Hematopoietic multipotent progenitor cell (in vitro differentiated cells): Measurements from ENCODE around the gene ATG7. TPM values are rescaled to one million over a fixed set of nuclear protein-coding genes. Genes with fewer than 3 reads are reported as not detected.

Source experiments
- DNase-seq, 3 donors: peaks; one replicate each; pipeline ENCODE4 v3.0.0-alpha.2; 2011 to 2015; ENCODE audit warnings: low read depth in 2 of 3, low spot score in 2 of 3
- total RNA-seq: library from RNA; depleted of rRNA; stranded (reverse); fragments of >200 nt; gene quantifications from one replicate; pipeline ENCODE4 v1.2.3, GENCODE V29; 2012

ATG7 gene, protein sequence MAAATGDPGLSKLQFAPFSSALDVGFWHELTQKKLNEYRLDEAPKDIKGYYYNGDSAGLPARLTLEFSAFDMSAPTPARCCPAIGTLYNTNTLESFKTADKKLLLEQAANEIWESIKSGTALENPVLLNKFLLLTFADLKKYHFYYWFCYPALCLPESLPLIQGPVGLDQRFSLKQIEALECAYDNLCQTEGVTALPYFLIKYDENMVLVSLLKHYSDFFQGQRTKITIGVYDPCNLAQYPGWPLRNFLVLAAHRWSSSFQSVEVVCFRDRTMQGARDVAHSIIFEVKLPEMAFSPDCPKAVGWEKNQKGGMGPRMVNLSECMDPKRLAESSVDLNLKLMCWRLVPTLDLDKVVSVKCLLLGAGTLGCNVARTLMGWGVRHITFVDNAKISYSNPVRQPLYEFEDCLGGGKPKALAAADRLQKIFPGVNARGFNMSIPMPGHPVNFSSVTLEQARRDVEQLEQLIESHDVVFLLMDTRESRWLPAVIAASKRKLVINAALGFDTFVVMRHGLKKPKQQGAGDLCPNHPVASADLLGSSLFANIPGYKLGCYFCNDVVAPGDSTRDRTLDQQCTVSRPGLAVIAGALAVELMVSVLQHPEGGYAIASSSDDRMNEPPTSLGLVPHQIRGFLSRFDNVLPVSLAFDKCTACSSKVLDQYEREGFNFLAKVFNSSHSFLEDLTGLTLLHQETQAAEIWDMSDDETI
- 33.9 TPM for total RNA-seq

GRCh38 chr3:11271986-11272904, at the start of gene ATG7:
Gene ATG7, plus strand, starts transcription at chr3:11272397. Its CDS starts 26,299 bp downstream, at chr3:11298696.
- peak; percentile 92 to 99 (median 97) for DNase-seq

- no peak for DNase-seq
Observed at GRCh38 chr3:11224010-11224409, 48.2 kb upstream of the ATG7 start.

- DNase-seq, result no peak
Observed at GRCh38 chr3:11224870-11225229, 47.3 kb upstream of the ATG7 start.

GRCh38 chr3:11226042-11226370, 46.2 kb upstream of the ATG7 start:
- no peak for DNase-seq

- DNase-seq, result no peak
Observed at GRCh38 chr3:11228041-11228440, 44.2 kb upstream of the ATG7 start.

DNA sequence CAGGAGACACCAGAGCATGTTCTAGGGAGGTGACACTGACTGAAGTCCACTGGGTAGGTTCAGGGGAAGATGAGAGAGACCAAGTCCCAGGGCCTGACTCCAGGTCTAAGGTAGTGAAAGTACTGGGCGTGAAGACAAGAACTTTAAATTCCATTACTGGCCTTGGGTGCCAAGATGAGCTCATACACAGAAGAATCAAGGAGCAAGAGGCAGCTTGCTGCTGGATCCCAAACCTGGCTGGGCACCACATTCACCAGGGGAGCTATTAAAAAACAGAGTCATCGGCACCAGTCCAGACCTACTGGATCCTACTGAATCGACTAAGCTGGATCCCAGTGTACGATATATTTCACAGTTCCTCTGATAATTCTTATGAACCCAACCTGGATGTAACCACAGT, 42.1 kb upstream of the ATG7 start:
- DNase-seq, result no peak

GRCh38 chr3:11230832-11231231, 41.4 kb upstream of the ATG7 start:
- no peak for DNase-seq

DNA sequence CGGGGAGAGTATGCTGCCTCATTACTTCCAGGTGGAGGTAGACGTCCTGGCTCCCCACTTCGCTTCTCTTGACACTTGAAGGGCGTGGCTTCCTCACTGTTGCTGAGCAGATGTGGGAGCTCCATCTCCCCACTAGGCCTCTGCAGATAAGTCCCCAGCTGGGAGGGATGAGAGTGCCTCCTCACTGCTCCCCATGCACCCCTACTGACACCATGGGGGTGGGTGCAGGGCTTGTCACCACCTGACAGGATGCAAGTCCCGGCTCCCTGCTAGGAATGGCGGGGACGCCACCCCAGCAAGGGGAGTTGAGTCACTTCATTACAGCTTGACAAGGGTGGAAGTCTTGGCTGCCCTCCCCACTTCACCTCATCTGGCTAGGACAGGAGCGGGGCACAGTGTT, 36.8 kb upstream of the ATG7 start:
- DNase-seq, result no peak

- peak; percentile 43 to 62 (median 56) for DNase-seq
Observed at GRCh38 chr3:11236588-11237461, 35.4 kb upstream of the ATG7 start.

DNA sequence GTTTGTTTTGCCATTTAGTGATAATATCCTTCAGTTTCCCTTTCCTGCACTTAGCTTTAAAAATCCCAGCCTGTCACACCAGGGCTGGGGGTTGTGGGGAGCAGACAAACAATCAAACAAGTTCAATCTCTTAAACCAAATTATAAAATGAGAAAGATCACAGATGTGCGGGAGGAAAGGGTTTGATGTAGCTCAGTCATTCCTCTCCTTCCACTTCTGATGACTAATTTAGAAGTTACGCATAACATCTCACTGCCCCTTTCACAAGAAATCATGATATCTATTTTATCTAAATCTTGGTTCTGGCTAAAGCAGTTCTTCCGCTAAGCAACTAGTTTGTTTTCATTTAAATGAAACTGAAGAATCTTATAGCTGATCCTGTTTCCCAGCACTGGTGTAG, 34.1 kb upstream of the ATG7 start:
- DNase-seq, result no peak

DNA sequence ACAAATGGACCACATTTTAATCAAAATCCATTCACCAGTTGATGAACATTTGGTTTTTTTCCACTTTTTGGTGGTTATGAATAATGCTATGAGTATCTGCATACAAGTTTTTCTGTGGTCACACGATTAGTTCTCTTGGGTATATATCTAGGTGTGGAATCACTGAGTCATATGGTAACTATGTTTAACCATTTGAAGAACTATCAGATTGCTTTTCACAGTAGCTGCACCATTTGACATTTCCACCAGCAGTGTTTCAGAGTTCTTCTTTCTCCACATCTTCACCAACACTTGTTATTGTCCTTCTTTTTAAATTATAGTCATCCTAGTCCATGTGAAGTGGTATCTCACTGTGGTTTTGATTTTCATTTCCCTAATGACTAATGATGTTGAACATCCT, 33.3 kb upstream of the ATG7 start:
- DNase-seq, result no peak

GRCh38 chr3:11239796-11240195, 32.4 kb upstream of the ATG7 start:
- no peak for DNase-seq

- no peak for DNase-seq
Observed at GRCh38 chr3:11240496-11240895, 31.7 kb upstream of the ATG7 start.

GRCh38 chr3:11244121-11244677, 28.0 kb upstream of the ATG7 start:
- DNase-seq, result no peak

DNA sequence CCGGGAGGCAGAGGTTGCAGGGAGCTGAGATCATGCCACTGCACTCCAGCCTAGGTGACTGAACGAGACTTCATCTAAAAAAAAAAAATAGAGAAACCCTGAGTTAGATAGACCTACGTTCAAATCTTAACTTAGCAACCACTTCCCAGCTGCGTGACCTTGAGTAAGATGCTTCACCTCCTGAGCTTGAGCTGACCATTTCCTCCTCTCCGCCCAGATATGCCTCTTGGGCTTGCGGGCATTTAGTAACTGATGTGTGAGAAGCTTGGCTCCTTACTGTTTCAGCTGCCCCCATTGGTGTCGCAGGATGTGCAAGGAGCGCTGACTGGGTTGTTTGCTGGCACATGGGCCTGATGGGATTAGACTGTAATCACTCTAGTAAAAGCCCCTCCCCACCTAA, 26.9 kb upstream of the ATG7 start:
- no peak for DNase-seq

- DNase-seq, result no peak
Observed at GRCh38 chr3:11245827-11246662, 26.2 kb upstream of the ATG7 start.

GRCh38 chr3:11246663-11246970, 25.6 kb upstream of the ATG7 start:
- DNase-seq, result no peak

GRCh38 chr3:11247362-11247761, 24.8 kb upstream of the ATG7 start:
- DNase-seq, result no peak

DNA sequence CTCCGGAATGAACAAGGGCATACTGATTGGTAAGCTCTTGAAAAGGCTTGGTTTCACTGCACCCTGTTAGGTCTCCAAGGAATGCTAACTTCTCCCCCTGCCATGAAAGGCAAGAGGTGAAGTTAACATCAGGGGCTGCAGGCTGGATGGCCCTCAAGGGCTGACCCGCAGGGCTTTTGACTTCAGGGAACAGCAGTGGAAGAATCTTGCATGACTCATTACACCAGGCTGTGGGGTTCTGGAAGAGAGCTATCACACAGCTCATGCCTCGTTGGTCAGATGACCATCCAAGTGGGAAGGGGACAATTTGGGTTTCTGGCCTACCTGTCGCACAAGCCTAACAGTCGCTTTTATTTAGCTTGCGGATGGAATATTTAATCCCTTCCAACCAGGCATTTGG, 23.6 kb upstream of the ATG7 start:
- no peak for DNase-seq
